GM19438 (cell line): ENCODE results near the gene RHBDD2.

Source experiments
- ATAC-seq: cut with Tn5 transposase; IDR thresholded peaks from one replicate; pipeline ENCODE4 v1.9.1; 2021; ENCODE audit warnings: low read depth; ENCODE audit not compliant: unreplicated experiment

RHBDD2 gene

DNA sequence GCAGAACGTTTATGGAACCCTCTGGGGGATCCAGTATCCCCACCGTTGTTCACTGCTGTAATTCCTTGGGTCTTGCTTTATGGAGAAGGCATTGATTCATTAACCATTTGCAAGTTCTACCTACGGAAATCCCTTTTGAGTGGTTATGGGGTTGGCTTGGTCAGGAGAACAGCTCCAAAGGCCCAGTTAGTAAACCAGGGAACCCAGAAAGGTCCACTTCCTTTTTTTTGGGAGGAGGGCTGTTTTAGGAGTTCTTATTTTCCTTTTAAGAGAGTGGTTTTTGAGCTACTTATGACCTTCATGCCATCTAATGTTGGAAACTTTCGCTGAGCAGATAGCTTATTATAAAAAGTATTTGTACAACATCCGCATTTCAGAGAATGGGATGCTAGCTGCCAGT lies 37.4 kb downstream of the RHBDD2 start:
- no peak for ATAC-seq

DNA sequence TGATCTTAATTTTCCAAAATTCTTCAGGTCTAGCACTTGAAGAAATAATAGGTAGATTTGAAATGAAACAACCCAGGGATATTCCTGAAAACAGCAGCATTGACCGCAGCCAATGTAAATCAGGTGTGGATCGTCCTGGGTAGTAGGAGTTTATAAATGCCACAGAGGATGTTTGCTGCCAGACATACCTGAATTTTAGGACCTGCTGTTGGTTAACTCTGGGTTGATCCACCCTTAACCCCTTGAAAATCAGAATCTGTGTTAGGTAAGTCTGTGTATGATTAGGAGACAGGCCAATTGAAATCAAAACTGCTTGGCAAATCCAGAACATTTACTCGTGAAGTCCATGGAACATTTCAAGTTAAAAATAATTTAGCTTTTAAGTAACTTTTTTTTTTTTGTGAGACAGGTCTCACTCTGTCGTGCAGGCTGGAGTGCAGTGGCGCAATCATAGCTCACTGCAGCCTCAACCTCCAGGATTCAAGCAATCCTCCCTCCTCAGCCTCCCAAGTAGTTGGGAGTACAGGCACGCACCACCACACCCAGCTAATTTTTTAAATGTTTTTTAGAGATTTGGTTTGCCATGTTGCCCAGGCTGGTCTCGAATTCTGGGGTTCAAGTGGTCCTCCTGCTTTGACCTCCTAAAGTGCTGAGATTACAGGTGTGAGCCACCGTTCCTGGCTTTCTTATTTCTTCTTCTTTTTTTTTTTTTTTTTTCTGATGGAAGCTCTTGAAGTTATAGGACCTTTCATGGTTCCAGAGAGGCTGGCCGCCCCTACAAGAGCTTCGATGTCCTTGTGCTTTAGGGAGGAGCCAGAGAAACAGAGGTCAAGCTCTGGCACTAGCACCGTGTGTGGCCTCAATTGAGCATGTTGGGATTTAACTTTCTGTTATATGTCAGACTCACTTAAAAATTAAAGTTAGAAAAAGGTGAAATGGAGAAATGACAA lies 38.1 kb downstream of the RHBDD2 start:
- no peak for ATAC-seq

DNA sequence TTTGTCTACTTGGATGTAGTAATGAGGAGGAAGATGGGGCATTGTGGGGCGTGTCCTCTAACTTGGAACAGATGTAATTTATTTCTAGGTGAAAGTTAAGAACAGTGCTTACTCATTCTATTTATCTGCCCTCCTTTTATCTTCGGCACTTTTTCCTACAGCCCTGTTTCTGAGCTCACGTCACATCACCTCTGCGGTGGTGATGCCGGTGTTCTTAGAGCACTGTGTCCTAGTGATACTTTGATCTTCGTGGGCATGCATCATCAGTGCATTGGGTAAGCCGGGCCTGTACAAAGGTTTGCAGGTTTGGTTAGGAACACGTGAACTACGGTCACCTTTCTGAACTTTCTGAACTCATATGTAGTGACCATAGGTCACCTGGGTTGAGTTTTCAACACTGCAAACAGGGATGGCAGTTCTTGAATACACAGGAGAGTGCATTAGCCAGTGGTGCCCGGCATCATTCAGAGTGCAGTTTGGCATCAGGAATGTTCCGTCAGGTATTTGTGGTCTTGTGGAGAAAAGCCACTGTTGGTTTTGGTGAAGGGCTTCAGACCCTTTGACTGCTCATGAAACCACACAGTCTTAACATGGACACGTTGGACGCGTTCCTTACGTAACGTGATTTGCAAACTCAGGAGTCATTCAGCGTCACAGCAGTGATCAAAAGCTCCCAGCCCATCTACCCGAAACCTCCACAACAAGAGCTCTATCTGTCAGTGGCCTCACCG lies 41.8 kb downstream of the RHBDD2 start:
- no peak for ATAC-seq

DNA sequence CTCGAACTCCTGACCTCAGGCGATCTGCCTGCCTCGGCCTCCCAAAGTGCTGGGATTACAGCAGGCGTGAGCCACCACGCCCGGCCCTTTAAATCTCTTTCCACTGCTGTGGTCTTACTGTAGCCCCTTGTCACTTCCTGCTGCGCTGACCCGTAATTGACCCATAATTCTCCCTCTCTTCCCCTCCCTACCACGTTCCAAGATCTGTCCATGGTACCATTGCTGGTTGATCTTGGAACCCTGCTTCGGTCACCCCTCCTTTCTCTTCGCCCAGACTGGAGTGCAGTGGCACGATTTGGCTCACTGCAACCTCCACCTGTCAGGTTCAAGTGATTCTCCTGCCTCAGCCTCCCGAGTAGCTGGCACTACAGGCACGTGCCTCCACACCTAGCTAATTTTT lies 42.6 kb downstream of the RHBDD2 start:
- no peak for ATAC-seq

DNA sequence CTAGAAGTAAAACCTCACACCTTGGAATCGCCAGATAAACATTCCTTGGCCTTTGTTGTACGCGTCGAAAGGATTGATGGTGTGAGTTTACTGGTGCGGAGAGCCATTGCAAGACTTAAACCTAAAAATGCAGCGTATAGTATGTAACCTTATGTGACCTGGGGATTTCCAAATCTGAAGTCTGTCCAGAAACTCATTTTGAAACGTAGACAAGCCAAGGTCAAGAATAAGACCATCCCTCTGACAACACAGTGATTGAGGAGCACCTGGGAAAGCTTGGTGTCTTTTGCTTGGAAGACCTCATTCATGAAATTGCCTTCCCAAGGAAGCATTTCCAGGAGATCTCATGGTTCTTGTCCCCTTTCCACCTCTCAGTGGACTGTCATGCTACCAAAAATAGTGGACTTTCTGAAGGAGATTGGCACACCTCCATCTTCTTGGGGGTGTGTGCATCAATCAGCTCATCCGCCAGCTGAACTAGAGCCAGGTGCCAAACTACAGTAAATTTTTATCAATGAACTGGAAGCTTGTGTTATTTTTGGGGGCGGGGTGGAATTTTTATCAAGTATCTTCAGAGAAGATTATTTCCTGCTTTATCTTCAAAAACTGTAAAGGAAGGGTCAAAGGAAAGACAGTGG lies 44.3 kb downstream of the RHBDD2 start:
- no peak for ATAC-seq

DNA sequence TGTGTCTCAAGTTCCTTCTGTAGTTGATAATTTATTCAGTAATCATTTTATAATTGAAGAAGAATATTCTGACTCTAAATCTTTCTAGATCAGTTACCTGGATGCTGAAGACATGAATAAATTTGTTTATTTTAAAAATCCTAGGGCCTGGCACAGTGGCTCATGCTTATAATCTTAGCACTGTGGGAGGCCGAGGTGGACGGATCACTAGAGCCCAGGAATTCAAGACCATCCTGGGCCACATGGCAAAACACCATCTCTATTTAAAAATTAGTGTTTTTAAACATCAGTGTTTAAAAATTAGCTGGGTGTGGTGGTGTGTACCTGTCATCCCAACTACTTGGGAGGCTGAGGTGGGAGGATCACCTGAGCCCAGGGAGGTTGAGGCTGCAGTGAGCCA lies 45.4 kb downstream of the RHBDD2 start:
- ATAC-seq, result no peak

DNA sequence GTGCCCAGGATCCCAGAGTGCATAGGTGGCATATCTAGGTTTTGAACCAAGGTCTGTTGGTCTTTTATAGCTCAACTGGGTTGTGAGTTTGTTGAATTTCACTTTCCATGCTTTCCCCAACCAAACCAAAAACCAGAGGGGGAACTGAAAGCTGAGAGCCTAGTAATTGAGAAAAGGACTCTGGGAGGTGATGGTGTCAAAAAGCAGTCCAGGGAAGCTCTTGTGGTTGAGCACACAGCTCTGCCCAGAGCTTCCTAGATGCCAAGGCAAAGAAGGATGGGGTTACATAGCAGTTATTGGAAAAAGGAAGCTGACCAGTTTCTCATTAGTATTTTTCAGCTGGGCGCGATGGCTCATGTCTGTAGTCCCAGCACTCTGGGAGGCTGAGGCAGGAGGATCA lies 46.1 kb downstream of the RHBDD2 start:
- ATAC-seq, result no peak

DNA sequence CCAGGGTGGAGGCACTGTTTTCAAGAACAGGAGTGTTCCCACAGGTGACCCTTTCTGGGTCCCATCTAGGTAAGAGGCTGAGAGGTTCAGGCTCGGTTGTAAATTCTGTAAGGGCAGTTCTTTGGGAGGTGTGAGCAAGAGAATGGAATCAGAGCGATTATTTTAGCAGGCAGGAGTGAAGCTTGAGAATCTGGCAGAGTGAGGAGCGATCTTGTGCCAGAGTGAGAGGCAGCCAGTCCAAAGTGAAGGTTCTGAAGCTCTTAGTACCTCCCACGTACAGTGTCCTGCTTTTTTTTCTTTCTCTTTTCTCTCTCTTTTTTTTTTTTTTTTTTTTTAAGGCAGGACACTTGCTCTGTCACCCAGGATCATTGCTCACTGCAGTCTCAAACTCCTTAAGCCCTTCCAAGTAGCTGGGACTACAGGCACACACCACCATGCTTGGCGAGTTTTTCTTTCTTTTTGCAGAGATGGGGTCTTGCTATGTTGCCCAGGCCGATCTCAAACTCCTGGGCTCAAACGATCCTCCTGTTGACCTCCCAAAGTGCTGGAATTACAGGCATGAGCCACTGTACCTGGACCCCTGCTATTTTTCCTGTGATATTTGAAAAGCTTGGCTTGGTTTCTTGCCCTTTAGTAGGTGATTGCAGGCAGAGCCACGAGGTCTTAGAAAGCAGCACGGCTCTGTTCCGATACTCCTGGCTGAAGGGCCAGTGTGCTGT lies 47.0 kb downstream of the RHBDD2 start:
- no peak for ATAC-seq

DNA sequence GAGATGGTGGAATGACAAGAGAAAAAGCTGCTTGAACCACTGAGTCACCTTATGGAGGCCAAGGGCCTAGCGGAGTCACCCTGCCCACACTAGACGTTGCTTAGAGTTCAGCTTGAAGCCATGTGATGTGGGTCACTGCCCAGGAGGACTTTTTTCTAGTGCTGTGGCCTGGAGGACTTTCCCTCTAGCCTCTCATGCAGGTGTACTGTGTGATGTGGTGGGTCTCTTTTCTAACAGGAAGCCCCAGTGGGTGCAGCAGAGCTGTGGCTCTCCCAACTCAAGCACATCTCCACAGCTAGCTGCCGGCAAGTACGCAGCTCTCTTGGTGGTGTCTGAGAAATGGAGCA lies 49.7 kb downstream of the RHBDD2 start:
- ATAC-seq, result peak; percentile 64

DNA sequence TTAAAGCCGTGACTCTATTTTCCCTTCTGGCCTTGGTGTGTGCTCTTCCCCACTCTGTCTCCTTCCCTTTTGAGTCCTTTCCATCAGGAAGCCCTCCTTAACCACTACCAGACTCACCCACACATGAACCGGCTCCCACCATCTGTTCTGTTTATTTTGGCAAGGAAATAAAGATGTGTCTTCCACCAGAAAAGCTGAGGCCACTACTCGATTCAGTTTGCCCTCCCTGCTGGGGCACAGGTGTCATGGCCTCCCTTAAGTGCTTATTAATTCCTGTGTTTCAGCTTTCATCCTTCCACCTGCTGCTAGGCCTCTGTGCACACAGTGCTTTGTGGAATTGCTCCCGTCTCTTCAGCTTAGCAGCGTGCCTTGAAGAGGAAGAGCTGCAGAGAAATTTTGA lies 52.8 kb downstream of the RHBDD2 start:
- no peak for ATAC-seq

DNA sequence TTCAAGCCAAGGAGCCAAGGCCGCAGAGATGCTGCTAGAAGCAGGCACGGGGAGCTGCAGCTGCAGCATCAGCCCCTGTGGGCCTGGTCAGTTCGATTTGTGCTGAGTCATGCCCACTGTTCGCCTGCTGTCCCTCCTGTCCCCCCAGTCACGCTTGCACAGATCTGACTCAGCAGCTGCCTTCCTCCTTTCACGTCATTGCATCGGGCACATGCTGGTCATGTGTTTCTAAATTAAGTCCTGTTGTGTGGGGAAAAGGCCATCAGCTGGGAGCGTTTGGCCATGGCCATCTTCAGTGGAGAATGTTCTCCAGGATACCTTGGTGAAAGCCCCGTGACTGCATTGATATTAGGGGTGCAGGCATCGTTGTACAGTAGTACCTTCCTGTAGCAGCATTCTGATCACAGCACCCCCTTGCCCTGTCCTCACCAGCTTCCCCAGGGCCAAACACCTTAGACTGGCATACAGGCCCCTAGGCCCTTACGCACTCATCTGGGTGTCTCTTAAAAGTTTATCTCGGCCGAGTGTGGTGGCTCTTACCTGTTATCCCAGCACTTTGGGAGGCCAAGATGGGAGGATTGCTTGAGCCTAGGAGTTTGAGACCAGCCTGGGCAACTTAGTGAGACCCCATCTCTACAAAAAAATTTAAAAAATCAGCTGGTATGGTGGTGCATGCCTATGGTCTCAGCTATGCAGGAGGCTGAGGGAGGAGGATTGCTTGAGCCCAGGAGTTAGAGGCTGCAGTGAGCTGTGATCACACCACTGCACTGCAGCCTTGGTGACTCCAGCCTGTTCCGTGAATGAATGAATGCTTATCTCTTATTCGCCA lies 59.3 kb downstream of the RHBDD2 start:
- no peak for ATAC-seq
